Activated T-cell treated with anti-CD3 and anti-CD28 coated beads for 4 hours (primary cell): ENCODE measurements around the gene ZNF618.

Experiments
- DNase-seq: peaks from one replicate; pipeline ENCODE4 v3.0.0-alpha.2; 2020

The ZNF618 gene

GRCh38 chr9:114088571-114089170 lies 212.6 kb downstream of the ZNF618 start:
- DNase-seq, result no peak

- DNase-seq, result no peak
Measured at GRCh38 chr9:114089206-114089840, 213.2 kb downstream of the ZNF618 start.

DNA sequence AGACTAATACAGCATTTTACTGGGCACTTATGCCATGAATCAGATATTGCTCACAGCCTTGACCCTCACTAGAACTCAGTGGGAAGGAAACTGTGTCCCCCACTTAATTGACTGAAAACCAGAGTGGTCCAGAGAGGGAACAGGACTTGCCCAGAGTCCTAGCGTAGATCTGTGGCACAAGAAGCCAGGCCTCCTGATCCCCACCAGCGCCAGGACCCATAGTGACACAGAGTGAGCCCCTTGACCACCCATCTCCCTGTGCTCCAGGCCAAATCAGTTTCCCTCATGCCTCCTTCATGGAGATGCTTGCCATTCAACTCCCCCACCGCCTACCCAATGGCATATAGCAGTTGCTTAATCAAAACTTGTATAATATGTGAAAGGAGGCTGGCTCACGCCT lies 214.7 kb downstream of the ZNF618 start:
- no peak for DNase-seq

DNA sequence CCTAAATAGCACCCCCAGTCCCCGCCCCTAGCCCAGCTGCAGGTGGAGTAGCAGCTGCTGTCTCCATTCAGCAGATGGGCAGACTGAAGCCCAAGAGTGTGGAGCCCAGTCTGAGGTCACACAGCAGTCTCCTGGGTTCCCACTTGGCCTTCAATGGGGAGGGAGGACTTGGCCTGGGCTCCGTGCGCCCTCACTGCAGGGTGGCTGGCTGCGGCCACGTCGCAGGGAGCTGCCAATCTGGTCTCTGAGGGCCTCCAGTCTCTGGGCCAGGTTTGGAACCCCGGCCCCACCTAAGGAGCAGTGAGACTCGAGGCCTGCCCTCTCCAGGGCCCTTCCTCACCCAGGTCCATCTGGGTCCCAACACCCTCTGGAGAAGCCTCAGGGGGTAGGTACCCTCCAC lies 215.6 kb downstream of the ZNF618 start:
- DNase-seq, result no peak

- no peak for DNase-seq
Measured at GRCh38 chr9:114092336-114092735, 216.2 kb downstream of the ZNF618 start.

- no peak for DNase-seq
Measured at GRCh38 chr9:114093031-114093471, 216.9 kb downstream of the ZNF618 start.

DNA sequence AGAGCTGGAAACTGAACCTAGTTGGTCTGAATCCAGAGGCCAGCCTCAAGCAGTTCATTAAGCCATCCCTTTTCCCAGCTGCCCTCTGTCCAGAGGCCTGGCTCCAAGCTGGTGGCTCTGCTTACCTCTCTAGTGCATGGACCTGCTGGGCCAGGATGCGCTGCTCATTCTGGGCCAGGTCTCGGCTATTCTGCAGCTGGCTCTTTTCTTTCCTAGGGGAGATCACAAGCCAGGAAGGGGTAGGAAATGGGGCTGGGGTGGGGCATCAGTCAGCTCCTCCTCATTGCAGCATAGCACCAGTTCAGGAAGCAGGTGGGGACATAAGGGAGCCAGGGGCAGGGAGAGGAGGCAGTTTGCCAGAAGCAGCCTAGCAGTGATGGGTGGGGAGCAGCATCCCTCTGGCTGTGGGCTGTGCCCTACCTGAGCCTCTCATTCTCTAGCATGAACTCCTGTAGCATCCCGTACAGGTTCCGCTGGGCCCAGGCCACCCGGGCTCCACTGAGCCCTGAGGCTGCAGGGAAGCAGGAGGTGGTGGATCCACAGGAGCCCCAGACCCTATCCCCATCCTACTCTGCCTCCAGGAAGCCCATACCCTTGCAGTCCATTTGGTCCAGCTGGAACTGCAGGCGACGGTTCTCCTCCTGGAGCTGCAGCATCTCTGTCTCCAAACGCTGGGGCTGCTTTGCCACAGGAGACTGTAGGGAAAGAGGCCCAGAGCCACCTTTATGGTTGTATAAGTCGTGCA lies 217.8 kb downstream of the ZNF618 start:
- DNase-seq, result no peak

GRCh38 chr9:114094971-114095370 lies 218.9 kb downstream of the ZNF618 start:
- DNase-seq, result no peak

DNA sequence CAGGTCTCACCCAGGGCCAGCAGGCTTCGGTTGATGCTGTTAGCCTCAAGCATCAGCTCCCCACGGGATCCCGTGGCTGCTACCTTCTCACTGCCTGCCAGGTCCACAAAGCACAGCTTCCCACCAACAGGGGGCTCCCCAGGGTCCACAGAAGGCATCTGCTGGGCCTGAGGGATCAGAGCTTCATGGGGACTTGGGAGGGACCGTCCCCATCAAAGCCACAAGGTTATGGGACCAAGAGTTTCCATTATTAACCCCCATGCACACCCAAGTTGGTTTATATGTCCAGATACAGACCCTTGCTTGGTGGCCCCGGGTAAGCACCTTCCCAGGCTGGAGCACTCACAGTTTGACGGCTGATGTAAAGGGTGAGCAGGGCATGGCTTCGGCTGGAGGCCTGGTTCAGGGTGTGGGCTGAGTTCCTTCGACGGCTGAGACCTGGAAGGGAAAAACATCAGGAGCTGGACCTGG lies 220.0 kb downstream of the ZNF618 start:
- DNase-seq, result no peak

DNA sequence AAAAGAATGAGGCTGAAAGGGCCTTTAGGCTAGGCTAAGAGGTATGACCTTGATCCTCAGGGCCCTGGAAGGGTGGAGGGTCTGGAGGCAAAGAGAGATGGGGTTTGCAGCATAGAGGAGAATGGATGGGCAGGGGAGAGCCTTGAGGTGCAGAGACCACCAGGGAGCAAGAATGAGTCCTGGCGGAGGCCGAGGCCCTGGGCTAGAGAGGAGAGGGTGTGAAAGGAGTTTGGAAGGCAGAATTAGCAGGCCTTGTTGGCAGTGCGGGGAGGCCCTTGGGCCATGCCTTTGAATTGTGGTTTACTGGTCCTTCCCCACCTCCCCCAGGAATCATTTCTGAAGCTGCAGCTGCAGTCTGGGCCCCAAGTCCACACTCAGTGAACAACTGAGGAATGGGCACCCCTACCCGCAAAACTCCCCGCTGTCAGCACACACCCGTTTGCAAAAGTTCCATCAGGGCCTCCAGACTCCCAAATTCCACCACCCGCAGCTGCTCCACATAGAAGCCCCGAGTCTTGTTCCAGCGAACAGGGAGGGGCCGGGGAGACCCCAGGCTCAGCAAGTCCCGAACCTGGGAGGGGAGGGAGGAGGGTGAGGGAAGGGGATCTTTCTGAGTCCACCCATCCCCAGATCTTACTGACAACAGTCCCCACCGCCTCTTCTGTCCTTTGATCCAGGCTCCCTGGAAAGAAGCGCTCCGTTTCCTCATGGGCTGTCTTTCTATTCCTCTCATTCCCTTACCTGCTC lies 220.9 kb downstream of the ZNF618 start:
- no peak for DNase-seq

DNA sequence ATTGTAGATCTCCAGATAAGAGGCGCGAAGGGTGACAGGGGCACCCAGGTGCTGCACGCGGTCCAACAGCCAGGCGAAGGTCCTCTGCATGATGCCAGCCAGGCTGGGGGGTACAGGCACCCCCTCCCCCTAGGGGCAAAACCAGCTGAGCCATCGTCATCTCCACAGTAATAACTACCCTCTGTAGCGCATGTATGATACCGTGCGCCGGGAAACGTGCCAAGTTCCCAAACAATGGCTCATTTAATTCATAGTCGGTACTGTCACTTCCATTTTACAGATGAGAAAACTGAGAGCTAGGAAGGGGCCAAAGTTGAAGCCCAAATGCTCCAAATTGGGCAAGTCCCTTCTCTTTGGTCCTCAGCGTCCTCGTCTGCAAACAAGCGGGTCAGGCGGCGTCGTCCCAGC lies 221.5 kb downstream of the ZNF618 start:
- no peak for DNase-seq

GRCh38 chr9:114098021-114098935 lies 222.2 kb downstream of the ZNF618 start:
- no peak for DNase-seq

DNA sequence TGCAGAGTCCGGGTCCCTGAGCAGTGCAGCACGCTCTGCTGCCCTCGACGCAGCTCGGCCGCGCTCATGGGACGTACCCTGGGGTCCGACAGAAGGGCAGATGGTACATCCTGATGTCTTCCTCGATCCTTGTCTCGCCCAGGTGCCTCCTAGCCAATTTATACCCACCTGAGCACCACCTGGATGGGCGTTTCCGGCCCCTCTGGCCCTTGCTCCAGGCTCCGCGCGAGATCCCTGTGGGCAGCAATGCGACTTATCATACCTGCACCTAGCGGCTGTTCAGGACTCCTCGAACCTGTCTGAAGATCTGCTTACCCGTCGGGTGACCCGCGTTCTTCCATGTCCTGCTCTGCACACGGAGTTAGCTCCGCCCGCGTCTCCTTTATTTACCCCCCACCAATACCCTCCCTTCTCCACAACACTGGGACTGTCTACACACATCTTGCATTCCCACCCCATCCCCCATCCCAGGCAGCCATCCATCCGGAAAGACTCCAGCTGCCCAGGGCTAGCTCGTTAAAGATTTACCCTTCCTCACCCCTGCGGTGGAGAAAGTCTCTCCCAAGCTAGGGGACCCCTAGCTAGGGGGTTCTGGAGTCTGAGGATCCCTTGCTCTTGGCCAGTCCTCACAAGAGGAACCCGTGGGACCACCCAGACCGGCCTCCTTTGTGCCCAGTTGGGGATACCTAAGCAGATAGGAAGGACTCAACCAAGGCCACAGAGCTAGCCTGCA lies 223.0 kb downstream of the ZNF618 start, which contains the start of gene KIF12:
Gene KIF12 (minus strand): TSS at position 357 of the 733 bp plus-strand sequence. CDS start 16 bp downstream, at position 341.
- DNase-seq, result no peak

DNA sequence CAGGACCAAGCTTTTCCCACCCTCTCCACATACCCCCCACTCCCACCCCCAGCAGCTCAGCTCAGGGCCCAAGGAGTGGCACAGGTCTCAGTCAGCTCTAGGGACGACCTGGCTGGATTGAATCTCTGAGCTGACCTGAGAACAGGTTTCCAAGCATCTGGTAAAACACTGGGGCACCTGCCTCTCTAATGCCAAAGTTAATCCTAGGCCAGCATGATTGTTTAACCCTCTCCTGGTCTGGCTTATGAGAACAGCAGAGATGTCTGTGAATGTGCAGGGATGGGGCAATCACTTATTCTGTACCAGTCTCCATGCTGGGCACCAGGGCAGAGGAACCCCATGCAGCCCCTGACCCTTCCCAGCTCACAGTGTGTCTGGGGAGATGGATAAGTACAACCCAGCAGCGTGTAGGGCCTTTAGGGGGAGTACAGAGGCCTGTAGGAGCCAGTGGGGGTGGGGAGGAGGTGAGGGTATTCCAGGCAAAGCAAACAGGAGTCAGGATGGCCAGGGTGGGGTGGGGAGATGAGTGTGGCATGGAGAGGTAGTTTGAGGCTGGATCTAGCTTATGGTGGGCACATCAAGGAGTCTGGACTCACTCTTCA lies 223.7 kb downstream of the ZNF618 start:
- no peak for DNase-seq

GRCh38 chr9:114100536-114100935 lies 224.4 kb downstream of the ZNF618 start:
- no peak for DNase-seq

DNA sequence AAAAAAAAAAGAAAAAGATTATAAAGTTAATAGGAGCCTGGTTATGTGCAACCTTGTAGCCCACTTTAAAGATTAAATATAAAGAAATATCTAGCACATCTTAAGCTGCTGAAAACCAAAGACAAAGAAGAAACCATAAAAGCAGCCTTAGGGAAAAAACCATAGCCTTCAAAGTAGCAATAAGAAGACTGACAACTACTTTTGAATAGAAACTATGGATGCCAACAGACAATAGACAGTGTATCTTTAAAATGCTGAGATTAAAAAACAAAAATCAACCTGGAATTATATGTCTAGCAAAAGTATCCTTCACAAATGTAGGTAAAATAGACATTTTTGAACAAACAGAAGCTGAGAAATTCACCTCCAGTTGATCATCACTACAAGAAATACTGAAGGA lies 226.4 kb downstream of the ZNF618 start:
- no peak for DNase-seq

DNA sequence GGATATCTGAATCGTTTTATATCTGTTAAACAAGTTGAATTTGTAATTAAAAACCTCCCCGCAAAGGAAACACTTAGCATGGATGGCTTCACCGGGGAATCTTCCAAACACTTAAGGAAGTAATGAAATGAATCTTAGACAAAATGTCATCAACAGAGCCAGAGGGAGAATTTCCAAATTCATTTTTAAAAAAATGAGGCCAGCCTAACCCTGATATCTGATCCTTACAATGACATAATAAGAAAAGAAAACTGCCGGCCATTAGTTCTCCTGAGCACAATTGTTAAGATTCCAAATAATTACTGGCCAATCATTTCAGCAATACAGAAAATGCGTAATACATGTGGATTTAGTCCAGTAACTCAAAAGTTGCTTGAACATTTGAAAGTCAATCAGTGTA lies 229.1 kb downstream of the ZNF618 start:
- DNase-seq, result no peak
